Upper lobe of right lung (tissue), 1 donor: ENCODE data around the gene HOXD9. TPM values are rescaled to one million over a fixed set of nuclear protein-coding genes. Genes with fewer than 3 reads are reported as not detected.

Experiments used
- ATAC-seq: fragments of 200-7000 bp; cut with Tn5 transposase; one replicate; pipeline ENCODE4 v1.9.1; 2020; ENCODE audit warnings: mild to moderate bottlenecking, moderate library complexity
- DNase-seq: peaks from one replicate; pipeline ENCODE4 v3.0.0-alpha.2; 2020
- H3K27ac ChIP-seq: fragments of 200-600 bp; one replicate; pipeline ENCODE4 v1.8.0; 2022
- H3K27me3 ChIP-seq: fragments of 200-600 bp; one replicate; pipeline ENCODE4 v1.8.0; 2022; ENCODE audit warnings: mild to moderate bottlenecking
- H3K36me3 ChIP-seq: fragments of 200-600 bp; one replicate; pipeline ENCODE4 v1.8.0; 2022
- H3K4me1 ChIP-seq: fragments of 200-600 bp; one replicate; pipeline ENCODE4 v1.8.0; 2022
- H3K4me3 ChIP-seq: fragments of 200-600 bp; one replicate; pipeline ENCODE4 v1.8.0; 2022; ENCODE audit warnings: mild to moderate bottlenecking
- H3K9me3 ChIP-seq: fragments of 200-600 bp; one replicate; pipeline ENCODE4 v1.8.0; 2022
- intact Hi-C: fragments of 100-400 bp; cut with DNase I; formaldehyde crosslinking; loops from one replicate; pipeline ENCODE4 v1.11.0; 2022
- total RNA-seq: library from RNA; stranded (reverse); fragmentation: NEBNext Ultra II Directional; extraction: Animal tissue kit (Norgen Biotek cat#: 25700); gene quantifications from one replicate; pipeline ENCODE4 v1.2.1, GENCODE V29; 2021
- TF ChIP-seq, protein P1 (sequence below): fragments of 200-600 bp; IDR thresholded peaks from one replicate; pipeline ENCODE4 v1.8.0; 2022; ENCODE audit warnings: antibody characterized with exemption
- donor health status: DM: no; HTN: yes; CAD: no; lungs with severe emphysema.

The HOXD9 gene
- total RNA-seq, 1 donor from 2014 or later, result 1.6 TPM

GRCh38 chr2:176114930-176115625, 7.4 kb upstream of the HOXD9 start:
- TF ChIP-seq, protein P1, sequence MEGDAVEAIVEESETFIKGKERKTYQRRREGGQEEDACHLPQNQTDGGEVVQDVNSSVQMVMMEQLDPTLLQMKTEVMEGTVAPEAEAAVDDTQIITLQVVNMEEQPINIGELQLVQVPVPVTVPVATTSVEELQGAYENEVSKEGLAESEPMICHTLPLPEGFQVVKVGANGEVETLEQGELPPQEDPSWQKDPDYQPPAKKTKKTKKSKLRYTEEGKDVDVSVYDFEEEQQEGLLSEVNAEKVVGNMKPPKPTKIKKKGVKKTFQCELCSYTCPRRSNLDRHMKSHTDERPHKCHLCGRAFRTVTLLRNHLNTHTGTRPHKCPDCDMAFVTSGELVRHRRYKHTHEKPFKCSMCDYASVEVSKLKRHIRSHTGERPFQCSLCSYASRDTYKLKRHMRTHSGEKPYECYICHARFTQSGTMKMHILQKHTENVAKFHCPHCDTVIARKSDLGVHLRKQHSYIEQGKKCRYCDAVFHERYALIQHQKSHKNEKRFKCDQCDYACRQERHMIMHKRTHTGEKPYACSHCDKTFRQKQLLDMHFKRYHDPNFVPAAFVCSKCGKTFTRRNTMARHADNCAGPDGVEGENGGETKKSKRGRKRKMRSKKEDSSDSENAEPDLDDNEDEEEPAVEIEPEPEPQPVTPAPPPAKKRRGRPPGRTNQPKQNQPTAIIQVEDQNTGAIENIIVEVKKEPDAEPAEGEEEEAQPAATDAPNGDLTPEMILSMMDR, result no peak
- intact Hi-C loops, result no loop called here
- Histone ChIP-seq H3K9me3 (no peaks in the 10 kb centered on the region), H3K27ac (no peak overlapping the region), H3K36me3 (no peaks in the 10 kb centered on the region), H3K4me3 (no peak overlapping the region), H3K27me3 (peaks cover 100% of the 10 kb centered on the region), H3K4me1 (no peaks in the 10 kb centered on the region)
- DNase-seq (no peak), ATAC-seq (no peak)

DNA sequence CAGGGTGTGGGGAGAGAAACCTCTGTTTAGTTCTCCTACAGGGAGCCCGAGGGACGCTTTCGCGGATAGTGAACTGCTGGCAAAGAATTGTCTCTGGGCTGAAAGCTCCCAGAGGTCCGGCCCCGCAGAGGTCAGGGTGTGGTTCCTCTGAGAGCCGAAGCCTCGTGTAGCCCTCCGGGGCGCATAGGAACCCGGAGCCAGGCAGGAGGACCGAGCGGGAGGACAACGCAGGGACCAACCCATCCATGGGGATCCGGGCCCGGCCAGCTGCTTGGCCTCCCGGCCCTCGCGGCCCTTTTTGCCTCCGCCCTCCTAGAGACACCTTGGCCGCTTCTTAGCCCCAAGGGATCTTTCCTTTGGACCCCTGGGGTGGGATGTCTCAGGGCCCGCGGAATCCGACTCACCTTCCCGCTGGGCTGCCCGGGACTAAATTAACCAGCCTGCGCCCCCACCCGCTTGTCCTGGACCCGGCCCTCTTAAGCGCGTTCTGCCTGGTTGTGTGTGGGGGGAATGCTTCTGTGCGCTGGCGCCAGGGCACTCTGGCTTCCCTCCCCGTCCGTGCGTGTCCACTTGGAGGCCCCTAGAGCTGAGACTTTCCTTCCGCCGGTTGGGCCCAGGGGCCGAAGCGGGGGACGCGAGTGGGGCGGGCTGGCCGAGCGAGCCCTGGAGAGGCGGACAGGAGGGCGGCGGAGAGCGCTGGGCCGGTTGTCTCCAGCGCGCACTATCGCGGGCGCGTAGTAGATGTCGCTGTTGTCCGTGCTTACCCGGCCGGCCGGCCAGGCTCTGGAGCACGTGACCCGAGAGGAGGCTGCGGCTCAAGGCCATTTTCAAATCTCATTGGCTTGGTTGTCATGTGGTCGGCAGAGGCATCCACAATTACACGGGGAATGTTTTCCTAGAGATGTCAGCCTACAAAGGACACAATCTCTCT, 6.4 kb upstream of the HOXD9 start, which contains the start of gene HOXD10:
TSS of gene HOXD10 (plus strand) at position 896 of the 931 bp plus-strand sequence. CDS start 56 bp downstream, outside the sequence.
- Histone ChIP-seq H3K36me3 (no peaks in the 10 kb centered on the region), H3K4me3 (no peak within 1 kb of the TSS), H3K27me3 (peaks cover 100% of the 10 kb centered on the region), H3K4me1 (no peaks in the 10 kb centered on the region), H3K9me3 (no peaks in the 10 kb centered on the region), H3K27ac (no peak within 1 kb of the TSS)
- no peak for ATAC-seq
- intact Hi-C loops, result no loop called here
- DNase-seq, result no peak
- TF ChIP-seq, protein P1, result no peak

- Histone ChIP-seq H3K9me3 (no peaks in the 10 kb centered on the region), H3K27me3 (peaks cover 100% of the 10 kb centered on the region), H3K36me3 (no peaks in the 10 kb centered on the region), H3K4me1 (peaks cover under 1% of the 10 kb centered on the region), H3K27ac (no peak overlapping the region), H3K4me3 (no peak overlapping the region)
- no peak for ATAC-seq
- intact Hi-C loops, result no loop called here
- TF ChIP-seq, protein P1, result no peak
- no peak for DNase-seq
Measured at GRCh38 chr2:176117162-176117822, 5.2 kb upstream of the HOXD9 start.

GRCh38 chr2:176117823-176118371, 4.6 kb upstream of the HOXD9 start:
- Histone ChIP-seq H3K27me3 (peaks cover 100% of the 10 kb centered on the region), H3K36me3 (no peaks in the 10 kb centered on the region), H3K9me3 (no peaks in the 10 kb centered on the region), H3K4me1 (peaks cover 6% of the 10 kb centered on the region), H3K27ac (no peak overlapping the region), H3K4me3 (no peak overlapping the region)
- intact Hi-C loops, result no loop called here
- no peak for ATAC-seq
- TF ChIP-seq, protein P1, result no peak
- no peak for DNase-seq

DNA sequence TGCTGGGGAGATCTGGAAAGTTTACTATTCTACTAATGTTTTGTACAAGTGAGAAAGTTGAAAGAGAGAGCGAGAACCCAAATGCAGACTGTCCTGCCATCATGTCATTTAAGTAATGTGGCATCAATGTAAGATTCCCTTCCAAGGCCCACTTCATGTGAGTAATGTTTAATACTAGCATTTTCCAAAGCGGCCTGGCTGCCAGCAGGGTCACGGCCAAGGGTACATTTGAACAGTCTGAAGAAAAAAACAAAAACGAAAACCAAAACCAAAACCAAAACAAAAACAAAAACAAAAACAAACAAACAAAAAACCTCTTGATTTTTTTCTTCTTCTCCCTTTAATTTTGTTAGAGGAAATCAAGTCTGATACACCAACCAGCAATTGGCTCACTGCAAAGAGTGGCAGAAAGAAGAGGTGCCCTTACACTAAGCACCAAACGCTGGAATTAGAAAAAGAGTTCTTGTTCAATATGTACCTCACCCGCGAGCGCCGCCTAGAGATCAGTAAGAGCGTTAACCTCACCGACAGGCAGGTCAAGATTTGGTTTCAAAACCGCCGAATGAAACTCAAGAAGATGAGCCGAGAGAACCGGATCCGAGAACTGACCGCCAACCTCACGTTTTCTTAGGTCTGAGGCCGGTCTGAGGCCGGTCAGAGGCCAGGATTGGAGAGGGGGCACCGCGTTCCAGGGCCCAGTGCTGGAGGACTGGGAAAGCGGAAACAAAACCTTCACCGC, 3.7 kb upstream of the HOXD9 start:
- Histone ChIP-seq H3K36me3 (no peaks in the 10 kb centered on the region), H3K27ac (no peak overlapping the region), H3K27me3 (peaks cover 100% of the 10 kb centered on the region), H3K4me3 (no peak overlapping the region), H3K4me1 (peaks cover 11% of the 10 kb centered on the region), H3K9me3 (no peaks in the 10 kb centered on the region)
- DNase-seq (no peak), ATAC-seq (no peak)
- intact Hi-C loops, result no loop called here
- TF ChIP-seq, protein P1, result peak; percentile 17
